SK-N-SH treated with all-trans-retinoic acid at 6 μM for 48 hours (cell line): ENCODE results near the gene PRKCI.

Experiments
- ATAC-seq: fragments of 200-7000 bp; cut with Tn5 transposase; 3 replicates; pipeline ENCODE4 v1.9.1; 2020; ENCODE audit warnings: mild to moderate bottlenecking, moderate library complexity
- ARNTL ChIP-seq: fragments of 450-650 bp; formaldehyde crosslinking; IDR thresholded peaks from 2 replicates; pipeline ENCODE4 v1.5.0; 2020; ENCODE audit warnings: low read depth, mild to moderate bottlenecking, moderate library complexity, borderline replicate concordance
- CSDC2 ChIP-seq: fragments of 250-450 bp; sonication (Bioruptor Pico); IDR thresholded peaks from 2 replicates; pipeline ENCODE4 v1.5.0; 2020; ENCODE audit warnings: mild to moderate bottlenecking, moderate library complexity
- GLIS3 ChIP-seq: fragments of 250-450 bp; sonication (Bioruptor Pico); IDR thresholded peaks from 2 replicates; pipeline ENCODE4 v1.5.0; 2020; ENCODE audit warnings: mild to moderate bottlenecking, moderate library complexity
- ISL1 ChIP-seq: fragments of 250-450 bp; sonication (Bioruptor Pico); IDR thresholded peaks from 2 replicates; pipeline ENCODE4 v2.1.2; 2022; ENCODE audit warnings: mild to moderate bottlenecking, moderate library complexity
- PPARA ChIP-seq: fragments of 250-450 bp; sonication (Bioruptor Pico); IDR thresholded peaks from 2 replicates; pipeline ENCODE4 v1.5.0; 2020; ENCODE audit warnings: mild to moderate bottlenecking, borderline replicate concordance
- SNAI2 ChIP-seq: fragments of 250-450 bp; sonication (Bioruptor Pico); IDR thresholded peaks from 2 replicates; pipeline ENCODE4 v1.5.0; 2020; ENCODE audit warnings: mild to moderate bottlenecking, moderate library complexity
- TCF4 ChIP-seq: fragments of 250-450 bp; sonication (Bioruptor Pico); IDR thresholded peaks from 2 replicates; pipeline ENCODE4 v1.8.0; 2021; ENCODE audit warnings: mild to moderate bottlenecking, moderate library complexity, borderline replicate concordance
- TOX ChIP-seq: fragments of 250-450 bp; sonication (Bioruptor Pico); IDR thresholded peaks from 2 replicates; pipeline ENCODE4 v1.8.0; 2021; ENCODE audit warnings: mild to moderate bottlenecking, moderate library complexity, borderline replicate concordance
- ZFP3 ChIP-seq: fragments of 250-450 bp; sonication (Bioruptor Pico); IDR thresholded peaks from 2 replicates; pipeline ENCODE4 v1.5.0; 2020; ENCODE audit warnings: mild to moderate bottlenecking, moderate library complexity
- ZFP30 ChIP-seq: fragments of 450-650 bp; formaldehyde crosslinking; IDR thresholded peaks from 2 replicates; pipeline ENCODE4 v1.5.0; 2022; ENCODE audit warnings: mild to moderate bottlenecking, moderate library complexity
- ZNF8 ChIP-seq: fragments of 450-650 bp; formaldehyde crosslinking; IDR thresholded peaks from 2 replicates; pipeline ENCODE4 v1.5.0; 2020; ENCODE audit warnings: mild to moderate bottlenecking, moderate library complexity
- TF ChIP-seq, protein P1 (sequence below): fragments of 250-450 bp; sonication (Bioruptor Pico); IDR thresholded peaks from 2 replicates; pipeline ENCODE4 v1.5.1; 2021; ENCODE audit warnings: mild to moderate bottlenecking, moderate library complexity
- TF ChIP-seq, protein P2 (sequence below): fragments of 250-450 bp; sonication (Bioruptor Pico); IDR thresholded peaks from 2 replicates; pipeline ENCODE4 v1.8.0; 2020; ENCODE audit warnings: mild to moderate bottlenecking, moderate library complexity, borderline replicate concordance
- TF ChIP-seq, protein P3 (sequence below): fragments of 250-450 bp; sonication (Bioruptor Pico); IDR thresholded peaks from 2 replicates; pipeline ENCODE4 v1.5.1; 2020; ENCODE audit warnings: low read depth, mild to moderate bottlenecking, moderate library complexity
- TF ChIP-seq, protein P4 (sequence below): fragments of 250-450 bp; sonication (Bioruptor Pico); IDR thresholded peaks from 2 replicates; pipeline ENCODE4 v1.8.0; 2021; ENCODE audit warnings: low read depth, mild to moderate bottlenecking, moderate library complexity, borderline replicate concordance
- TF ChIP-seq, protein P5 (sequence below): fragments of 250-450 bp; sonication (Bioruptor Pico); IDR thresholded peaks from 2 replicates; pipeline ENCODE4 v1.5.0; 2020; ENCODE audit warnings: mild to moderate bottlenecking, moderate library complexity

The PRKCI gene

DNA sequence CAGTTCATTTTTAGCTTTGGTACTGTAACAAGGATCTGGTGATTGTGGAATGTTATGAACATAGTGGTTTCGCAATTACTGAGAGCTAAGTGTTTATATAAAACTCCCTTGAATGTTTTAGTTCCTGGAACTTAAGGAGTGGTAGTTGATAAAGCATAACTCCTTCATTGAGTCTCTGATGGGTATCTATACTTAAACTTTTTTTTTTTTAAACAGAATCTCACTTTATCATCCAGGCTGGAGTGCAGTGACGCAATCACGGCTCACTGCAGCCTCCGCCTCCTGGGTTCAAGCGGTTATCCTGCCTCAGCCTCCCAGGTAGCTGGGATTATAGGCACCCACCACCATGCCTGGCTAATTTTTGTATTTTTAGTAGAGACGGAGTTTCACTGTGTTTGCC lies 11.3 kb downstream of the PRKCI start:
- ATAC-seq: no peak
- TF ChIP-seq, protein P1, sequence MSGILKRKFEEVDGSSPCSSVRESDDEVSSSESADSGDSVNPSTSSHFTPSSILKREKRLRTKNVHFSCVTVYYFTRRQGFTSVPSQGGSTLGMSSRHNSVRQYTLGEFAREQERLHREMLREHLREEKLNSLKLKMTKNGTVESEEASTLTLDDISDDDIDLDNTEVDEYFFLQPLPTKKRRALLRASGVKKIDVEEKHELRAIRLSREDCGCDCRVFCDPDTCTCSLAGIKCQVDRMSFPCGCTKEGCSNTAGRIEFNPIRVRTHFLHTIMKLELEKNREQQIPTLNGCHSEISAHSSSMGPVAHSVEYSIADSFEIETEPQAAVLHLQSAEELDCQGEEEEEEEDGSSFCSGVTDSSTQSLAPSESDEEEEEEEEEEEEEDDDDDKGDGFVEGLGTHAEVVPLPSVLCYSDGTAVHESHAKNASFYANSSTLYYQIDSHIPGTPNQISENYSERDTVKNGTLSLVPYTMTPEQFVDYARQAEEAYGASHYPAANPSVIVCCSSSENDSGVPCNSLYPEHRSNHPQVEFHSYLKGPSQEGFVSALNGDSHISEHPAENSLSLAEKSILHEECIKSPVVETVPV (CRISPR knock-in tag): no peak
- peak; percentile 85 for TF ChIP-seq ISL1 (CRISPR knock-in tag)

DNA sequence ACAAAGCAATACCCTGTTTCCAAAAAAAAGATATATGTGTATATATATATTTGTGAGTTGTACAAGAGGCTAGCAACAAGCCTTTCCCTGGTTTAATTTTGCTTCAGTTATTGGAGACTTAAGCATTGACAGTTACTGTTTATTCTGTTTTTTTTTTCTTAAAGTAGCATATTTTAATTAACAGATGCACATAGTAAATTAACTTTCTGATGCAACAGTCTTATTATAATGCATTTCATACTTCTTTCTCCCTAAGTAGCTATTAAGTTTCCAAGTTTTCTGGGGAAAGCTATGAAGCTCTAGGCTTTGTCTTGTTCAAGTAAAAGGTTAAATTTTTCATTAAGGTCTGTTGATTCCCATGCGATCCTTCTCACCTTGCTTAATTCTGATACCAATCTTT lies 17.9 kb downstream of the PRKCI start:
- no peak for ATAC-seq
- no peak for TF ChIP-seq ZFP3 (CRISPR knock-in tag)
- TF ChIP-seq CSDC2: no peak
- no peak for TF ChIP-seq PPARA (CRISPR knock-in tag)
- TF ChIP-seq SNAI2 (CRISPR knock-in tag): no peak
- no peak for TF ChIP-seq ZNF8 (CRISPR knock-in tag)
- TF ChIP-seq, protein P2, sequence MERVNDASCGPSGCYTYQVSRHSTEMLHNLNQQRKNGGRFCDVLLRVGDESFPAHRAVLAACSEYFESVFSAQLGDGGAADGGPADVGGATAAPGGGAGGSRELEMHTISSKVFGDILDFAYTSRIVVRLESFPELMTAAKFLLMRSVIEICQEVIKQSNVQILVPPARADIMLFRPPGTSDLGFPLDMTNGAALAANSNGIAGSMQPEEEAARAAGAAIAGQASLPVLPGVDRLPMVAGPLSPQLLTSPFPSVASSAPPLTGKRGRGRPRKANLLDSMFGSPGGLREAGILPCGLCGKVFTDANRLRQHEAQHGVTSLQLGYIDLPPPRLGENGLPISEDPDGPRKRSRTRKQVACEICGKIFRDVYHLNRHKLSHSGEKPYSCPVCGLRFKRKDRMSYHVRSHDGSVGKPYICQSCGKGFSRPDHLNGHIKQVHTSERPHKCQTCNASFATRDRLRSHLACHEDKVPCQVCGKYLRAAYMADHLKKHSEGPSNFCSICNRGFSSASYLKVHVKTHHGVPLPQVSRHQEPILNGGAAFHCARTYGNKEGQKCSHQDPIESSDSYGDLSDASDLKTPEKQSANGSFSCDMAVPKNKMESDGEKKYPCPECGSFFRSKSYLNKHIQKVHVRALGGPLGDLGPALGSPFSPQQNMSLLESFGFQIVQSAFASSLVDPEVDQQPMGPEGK: no peak
- TF ChIP-seq TCF4: no peak
- TF ChIP-seq, protein P3, sequence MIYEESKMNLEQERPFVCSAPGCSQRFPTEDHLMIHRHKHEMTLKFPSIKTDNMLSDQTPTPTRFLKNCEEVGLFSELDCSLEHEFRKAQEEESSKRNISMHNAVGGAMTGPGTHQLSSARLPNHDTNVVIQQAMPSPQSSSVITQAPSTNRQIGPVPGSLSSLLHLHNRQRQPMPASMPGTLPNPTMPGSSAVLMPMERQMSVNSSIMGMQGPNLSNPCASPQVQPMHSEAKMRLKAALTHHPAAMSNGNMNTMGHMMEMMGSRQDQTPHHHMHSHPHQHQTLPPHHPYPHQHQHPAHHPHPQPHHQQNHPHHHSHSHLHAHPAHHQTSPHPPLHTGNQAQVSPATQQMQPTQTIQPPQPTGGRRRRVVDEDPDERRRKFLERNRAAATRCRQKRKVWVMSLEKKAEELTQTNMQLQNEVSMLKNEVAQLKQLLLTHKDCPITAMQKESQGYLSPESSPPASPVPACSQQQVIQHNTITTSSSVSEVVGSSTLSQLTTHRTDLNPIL: no peak
- TF ChIP-seq GLIS3 (CRISPR knock-in tag): no peak
- TF ChIP-seq, protein P4, sequence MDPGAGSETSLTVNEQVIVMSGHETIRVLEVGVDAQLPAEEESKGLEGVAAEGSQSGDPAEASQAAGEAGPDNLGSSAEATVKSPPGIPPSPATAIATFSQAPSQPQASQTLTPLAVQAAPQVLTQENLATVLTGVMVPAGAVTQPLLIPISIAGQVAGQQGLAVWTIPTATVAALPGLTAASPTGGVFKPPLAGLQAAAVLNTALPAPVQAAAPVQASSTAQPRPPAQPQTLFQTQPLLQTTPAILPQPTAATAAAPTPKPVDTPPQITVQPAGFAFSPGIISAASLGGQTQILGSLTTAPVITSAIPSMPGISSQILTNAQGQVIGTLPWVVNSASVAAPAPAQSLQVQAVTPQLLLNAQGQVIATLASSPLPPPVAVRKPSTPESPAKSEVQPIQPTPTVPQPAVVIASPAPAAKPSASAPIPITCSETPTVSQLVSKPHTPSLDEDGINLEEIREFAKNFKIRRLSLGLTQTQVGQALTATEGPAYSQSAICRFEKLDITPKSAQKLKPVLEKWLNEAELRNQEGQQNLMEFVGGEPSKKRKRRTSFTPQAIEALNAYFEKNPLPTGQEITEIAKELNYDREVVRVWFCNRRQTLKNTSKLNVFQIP: no peak
- TF ChIP-seq, protein P5, sequence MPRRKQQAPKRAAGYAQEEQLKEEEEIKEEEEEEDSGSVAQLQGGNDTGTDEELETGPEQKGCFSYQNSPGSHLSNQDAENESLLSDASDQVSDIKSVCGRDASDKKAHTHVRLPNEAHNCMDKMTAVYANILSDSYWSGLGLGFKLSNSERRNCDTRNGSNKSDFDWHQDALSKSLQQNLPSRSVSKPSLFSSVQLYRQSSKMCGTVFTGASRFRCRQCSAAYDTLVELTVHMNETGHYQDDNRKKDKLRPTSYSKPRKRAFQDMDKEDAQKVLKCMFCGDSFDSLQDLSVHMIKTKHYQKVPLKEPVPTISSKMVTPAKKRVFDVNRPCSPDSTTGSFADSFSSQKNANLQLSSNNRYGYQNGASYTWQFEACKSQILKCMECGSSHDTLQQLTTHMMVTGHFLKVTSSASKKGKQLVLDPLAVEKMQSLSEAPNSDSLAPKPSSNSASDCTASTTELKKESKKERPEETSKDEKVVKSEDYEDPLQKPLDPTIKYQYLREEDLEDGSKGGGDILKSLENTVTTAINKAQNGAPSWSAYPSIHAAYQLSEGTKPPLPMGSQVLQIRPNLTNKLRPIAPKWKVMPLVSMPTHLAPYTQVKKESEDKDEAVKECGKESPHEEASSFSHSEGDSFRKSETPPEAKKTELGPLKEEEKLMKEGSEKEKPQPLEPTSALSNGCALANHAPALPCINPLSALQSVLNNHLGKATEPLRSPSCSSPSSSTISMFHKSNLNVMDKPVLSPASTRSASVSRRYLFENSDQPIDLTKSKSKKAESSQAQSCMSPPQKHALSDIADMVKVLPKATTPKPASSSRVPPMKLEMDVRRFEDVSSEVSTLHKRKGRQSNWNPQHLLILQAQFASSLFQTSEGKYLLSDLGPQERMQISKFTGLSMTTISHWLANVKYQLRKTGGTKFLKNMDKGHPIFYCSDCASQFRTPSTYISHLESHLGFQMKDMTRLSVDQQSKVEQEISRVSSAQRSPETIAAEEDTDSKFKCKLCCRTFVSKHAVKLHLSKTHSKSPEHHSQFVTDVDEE (CRISPR knock-in tag): no peak
- no peak for TF ChIP-seq ARNTL (CRISPR knock-in tag)
- no peak for TF ChIP-seq TOX (CRISPR knock-in tag)
- TF ChIP-seq, all 23 proteins: peak for 0

DNA sequence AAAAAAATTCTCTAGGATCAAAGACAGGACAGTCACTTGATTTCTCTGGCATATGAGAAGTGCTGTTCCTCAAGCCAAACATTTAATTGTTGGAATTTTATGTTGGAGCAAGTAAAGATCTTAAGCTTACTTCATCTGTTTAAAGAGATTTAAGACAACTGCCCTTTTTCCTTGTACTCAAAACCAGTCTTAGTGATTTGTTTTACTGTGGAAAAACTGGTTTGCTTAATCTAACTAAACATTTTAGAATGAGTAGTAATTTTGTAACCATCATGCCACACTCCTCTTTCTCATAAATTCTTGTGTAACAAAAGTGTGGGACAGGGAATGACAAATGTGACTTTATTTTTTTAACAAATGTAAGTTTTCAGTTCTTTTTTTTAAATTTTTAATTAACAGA lies 18.4 kb downstream of the PRKCI start:
- TF ChIP-seq, protein P2: no peak
- ATAC-seq: no peak

DNA sequence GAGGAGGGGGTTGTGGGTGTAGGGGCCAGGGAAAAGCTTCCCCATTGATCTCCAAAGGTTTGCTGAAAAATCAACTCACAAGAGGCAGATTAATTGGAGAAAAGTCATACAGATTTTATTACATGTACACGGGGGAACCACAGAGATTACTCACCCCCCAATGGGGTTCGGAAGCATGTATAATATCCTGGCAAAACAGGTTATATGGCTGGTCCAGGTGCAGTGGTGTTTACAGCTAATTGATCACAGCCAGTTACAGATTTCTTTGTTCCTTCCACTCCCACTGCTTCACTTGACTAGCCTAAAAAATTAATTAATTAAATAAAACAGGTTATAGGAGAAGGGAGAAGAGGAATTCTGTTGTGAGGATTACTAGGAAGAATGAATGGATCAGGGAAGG lies 22.4 kb downstream of the PRKCI start:
- no peak for ATAC-seq
- TF ChIP-seq, protein P4: no peak
- no peak for TF ChIP-seq ZFP30
- TF ChIP-seq, protein P3: no peak
- no peak for TF ChIP-seq CSDC2
